BLaER1 treated with 17β-estradiol and CSF1 and Interleukin-3, amounts not matched to agents 10 nM and 100 nM (cell line): ENCODE data around the gene LSP1.
"Not testable (repeated sequence)": the region's sequence is repeated elsewhere in the genome, so short reads cannot be mapped to it uniquely, and the experiment has no call there.

Source experiments
- H3K27ac ChIP-seq, 11 experiments: shearing (Covaris generic); formaldehyde crosslinking; 2 replicates each; pipeline ENCODE4 v1.8.1; 2022
- H3K27me3 ChIP-seq, 11 experiments: shearing (Covaris generic); formaldehyde crosslinking; 2 replicates each; pipeline ENCODE4 v1.8.1; 2022
- H3K36me3 ChIP-seq, 11 experiments: shearing (Covaris generic); formaldehyde crosslinking; 2 replicates each; pipeline ENCODE4 v1.8.1; 2022
- H3K4me1 ChIP-seq, 10 experiments: shearing (Covaris generic); formaldehyde crosslinking; 2 replicates each; pipeline ENCODE4 v1.8.1; 2022
- H3K4me2 ChIP-seq, 11 experiments: shearing (Covaris generic); formaldehyde crosslinking; 2 replicates each; pipeline ENCODE4 v1.8.1; 2022
- H3K4me3 ChIP-seq, 10 experiments: shearing (Covaris generic); formaldehyde crosslinking; 2 replicates each; pipeline ENCODE4 v1.8.1; 2022
- H3K9ac ChIP-seq, 11 experiments: shearing (Covaris generic); formaldehyde crosslinking; 2 replicates each; pipeline ENCODE4 v1.8.1; 2022
- H3K9me3 ChIP-seq, 11 experiments: shearing (Covaris generic); formaldehyde crosslinking; replicated peaks in 1 of 11; 2 replicates each; pipeline ENCODE4 v1.8.1; 2022
- H4K20me1 ChIP-seq, 11 experiments: shearing (Covaris generic); formaldehyde crosslinking; 2 replicates each; pipeline ENCODE4 v1.8.1; 2022
- Cebpa-rat ChIP-seq, 11 experiments: shearing (Covaris generic); IDR thresholded peaks; 2 replicates each; pipeline ENCODE4 v1.8.1; 2022

Gene LSP1

GRCh38 chr11:1882265-1883238 lies 29.7 kb downstream of the LSP1 start:
- H3K36me3 ChIP-seq, result peaks cover 0 to 20% (median 0%) of the 10 kb centered on the region in 11 experiments; a peak in 5 of 22 replicates
- no peaks in the 10 kb centered on the region; a peak in 1 of 22 replicates for H3K27me3 ChIP-seq
- H3K9ac ChIP-seq, result peak overlapping the region; percentile 42 to 80 (median 73); a peak in 20 of 22 replicates
- no peak for TF ChIP-seq Cebpa-rat (IDR thresholded peaks at IDR 0.05)
- H3K4me1 ChIP-seq, result peaks cover 41 to 71% (median 63%) of the 10 kb centered on the region in 10 experiments
- peak overlapping the region; percentile 74 to 87 (median 82); a peak in 21 of 22 replicates for H3K27ac ChIP-seq
- no peaks in the 10 kb centered on the region for H3K9me3 ChIP-seq
- peak overlapping the region; percentile 78 to 96 (median 93) for H3K4me2 ChIP-seq
- 0 out of 22 replicates have a peak, but pooled peaks cover 0 to 3% (median 0%) of the 10 kb centered on the region in 11 experiments for H4K20me1 ChIP-seq
- H3K4me3 ChIP-seq, result peak overlapping the region in 6 of 10 experiments; percentile 12 to 45 (median 30); a peak in 10 of 20 replicates

- Histone ChIP-seq H3K4me2 (peak overlapping the region in 9 of 11 experiments; percentile 24 to 96 (median 93); a peak in 17 of 22 replicates), H4K20me1 (0 out of 22 replicates have a peak, but pooled peaks cover 0 to 3% (median 0%) of the 10 kb centered on the region in 11 experiments), H3K4me1 (peaks cover 46 to 71% (median 66%) of the 10 kb centered on the region in 10 experiments), H3K27ac (no peak overlapping the region), H3K4me3 (no peak overlapping the region), H3K36me3 (peaks cover 0 to 20% (median 0%) of the 10 kb centered on the region in 11 experiments; a peak in 5 of 22 replicates), H3K9me3 (no peaks in the 10 kb centered on the region), H3K9ac (no peak overlapping the region), H3K27me3 (no peaks in the 10 kb centered on the region; a peak in 1 of 22 replicates)
- TF ChIP-seq Cebpa-rat (IDR thresholded peaks at IDR 0.05), result no peak
Measured at GRCh38 chr11:1883346-1884302, 30.7 kb downstream of the LSP1 start.

DNA sequence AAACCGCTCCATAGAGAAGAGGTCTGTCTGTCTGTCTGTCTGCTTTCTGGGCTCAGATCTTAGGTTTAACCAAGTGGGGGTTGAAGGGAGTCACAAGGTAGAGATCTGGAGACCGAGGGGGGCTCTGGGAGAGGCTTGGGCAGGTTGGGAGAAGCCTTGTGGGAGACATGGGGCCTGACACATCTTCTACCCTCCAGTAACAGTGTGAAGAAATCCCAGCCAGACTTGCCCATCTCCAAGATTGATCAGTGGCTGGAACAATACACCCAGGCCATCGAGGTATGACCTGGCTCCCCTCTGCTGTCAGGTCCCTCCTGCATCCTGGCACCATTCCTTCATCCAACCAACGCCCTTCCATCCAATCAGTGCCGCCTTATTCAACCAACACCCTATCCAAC lies 31.4 kb downstream of the LSP1 start:
- H3K27me3 ChIP-seq, result no peaks in the 10 kb centered on the region; a peak in 1 of 22 replicates
- no peak for TF ChIP-seq Cebpa-rat (IDR thresholded peaks at IDR 0.05)
- no peaks in the 10 kb centered on the region for H3K9me3 ChIP-seq
- 0 out of 22 replicates have a peak, but pooled peaks cover 0 to 3% (median 0%) of the 10 kb centered on the region in 11 experiments for H4K20me1 ChIP-seq
- H3K4me3 ChIP-seq, result no peak overlapping the region
- peaks cover 0 to 20% (median 0%) of the 10 kb centered on the region in 11 experiments; a peak in 5 of 22 replicates for H3K36me3 ChIP-seq
- no peak overlapping the region for H3K9ac ChIP-seq
- H3K27ac ChIP-seq, result no peak overlapping the region
- H3K4me1 ChIP-seq, result peaks cover 52 to 73% (median 68%) of the 10 kb centered on the region in 10 experiments
- peak overlapping the region in 4 of 11 experiments; percentile 93 to 96 (median 94); a peak in 4 of 22 replicates for H3K4me2 ChIP-seq

GRCh38 chr11:1886551-1886950 lies 33.7 kb downstream of the LSP1 start:
- H3K9me3 ChIP-seq, H3K9ac ChIP-seq, H4K20me1 ChIP-seq, H3K4me2 ChIP-seq, H3K27me3 ChIP-seq, H3K4me3 ChIP-seq, H3K27ac ChIP-seq: not testable (repeated sequence)
- H3K4me1 ChIP-seq, result peaks cover 52 to 73% (median 68%) of the 10 kb centered on the region in 10 experiments
- peaks cover 0 to 20% (median 0%) of the 10 kb centered on the region in 11 experiments; a peak in 5 of 22 replicates for H3K36me3 ChIP-seq

- Histone ChIP-seq H3K27me3 (peaks cover 0 to 6% (median 0%) of the 10 kb centered on the region in 11 experiments; a peak in 3 of 22 replicates), H3K36me3 (peaks cover 0 to 20% (median 0%) of the 10 kb centered on the region in 11 experiments; a peak in 5 of 22 replicates), H3K4me1 (peaks cover 43 to 71% (median 65%) of the 10 kb centered on the region in 10 experiments), H3K27ac (peak overlapping the region in 7 of 11 experiments; percentile 78 to 87 (median 83); a peak in 13 of 22 replicates), H3K9me3 (no peaks in the 10 kb centered on the region), H4K20me1 (0 out of 22 replicates have a peak, but pooled peaks cover 0 to 3% (median 0%) of the 10 kb centered on the region in 11 experiments), H3K4me3 (no peak overlapping the region), H3K4me2 (peak overlapping the region; percentile 77 to 100 (median 99)), H3K9ac (peak overlapping the region in 8 of 11 experiments; percentile 2 to 81 (median 78); a peak in 11 of 22 replicates)
- no peak for TF ChIP-seq Cebpa-rat (IDR thresholded peaks at IDR 0.05)
Measured at GRCh38 chr11:1887451-1888346, 34.8 kb downstream of the LSP1 start.

DNA sequence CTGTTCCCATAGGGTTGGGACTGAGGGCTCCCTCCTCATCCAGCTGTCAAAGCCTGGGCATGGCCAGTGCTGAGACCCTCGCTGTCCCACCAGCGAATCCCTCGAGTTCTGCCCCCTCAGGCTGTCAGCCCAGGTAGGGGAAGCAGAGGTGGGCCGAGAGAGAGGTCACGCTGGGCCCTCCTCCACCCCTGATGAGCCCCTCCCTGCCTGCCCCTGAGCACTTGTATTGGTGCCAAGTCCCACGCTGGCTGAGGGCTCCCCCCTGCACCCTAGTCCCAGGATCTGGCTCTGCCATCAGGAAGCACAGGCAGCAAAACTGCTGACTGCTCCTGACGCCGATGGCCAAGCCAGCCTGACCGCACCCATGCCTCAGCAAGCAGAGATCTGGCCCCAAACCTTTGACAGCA lies 35.5 kb downstream of the LSP1 start:
- Histone ChIP-seq H3K9ac (peak overlapping the region; percentile 2 to 81 (median 79); a peak in 16 of 22 replicates), H3K36me3 (peaks cover 0 to 20% (median 0%) of the 10 kb centered on the region in 11 experiments; a peak in 5 of 22 replicates), H3K4me1 (peaks cover 40 to 65% (median 59%) of the 10 kb centered on the region in 10 experiments), H3K4me2 (peak overlapping the region; percentile 77 to 100 (median 99)), H3K27me3 (peaks cover 0 to 6% (median 0%) of the 10 kb centered on the region in 11 experiments; a peak in 3 of 22 replicates), H4K20me1 (no peaks in the 10 kb centered on the region), H3K9me3 (no peaks in the 10 kb centered on the region), H3K27ac (peak overlapping the region in 9 of 11 experiments; percentile 74 to 87 (median 83); a peak in 17 of 22 replicates), H3K4me3 (no peak overlapping the region)
- TF ChIP-seq Cebpa-rat (IDR thresholded peaks at IDR 0.05), result no peak

DNA sequence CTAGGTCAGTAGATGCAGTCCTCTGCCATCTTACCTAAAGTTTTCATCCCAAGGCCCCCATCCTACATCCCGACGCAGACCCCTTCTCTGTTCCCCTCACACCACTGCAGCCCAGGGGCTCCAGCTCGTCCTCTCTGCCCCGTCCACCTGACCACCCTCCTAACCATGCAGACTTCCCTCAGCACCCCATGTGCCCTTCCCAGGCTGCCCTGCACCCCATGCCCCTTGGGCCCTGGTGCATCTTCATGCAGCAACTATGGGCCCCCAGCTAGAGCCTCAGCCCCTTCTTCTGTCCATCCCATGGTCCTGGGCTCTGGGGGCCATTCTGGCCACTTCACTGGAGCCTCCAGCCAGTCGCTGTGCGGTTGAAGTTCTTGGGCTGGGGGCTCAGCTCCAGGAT lies 35.9 kb downstream of the LSP1 start:
- H3K4me2 ChIP-seq, result peak overlapping the region; percentile 77 to 100 (median 99)
- H3K9ac ChIP-seq, result peak overlapping the region in 10 of 11 experiments; percentile 64 to 81 (median 79); a peak in 20 of 22 replicates
- TF ChIP-seq Cebpa-rat (IDR thresholded peaks at IDR 0.05), result no peak
- H3K4me1 ChIP-seq, result peaks cover 40 to 60% (median 54%) of the 10 kb centered on the region in 10 experiments
- peak overlapping the region in 8 of 10 experiments; percentile 51 to 69 (median 58); a peak in 9 of 20 replicates for H3K4me3 ChIP-seq
- H3K27ac ChIP-seq, result peak overlapping the region in 9 of 11 experiments; percentile 74 to 87 (median 83); a peak in 18 of 22 replicates
- H4K20me1 ChIP-seq, result no peaks in the 10 kb centered on the region
- no peaks in the 10 kb centered on the region for H3K9me3 ChIP-seq
- H3K36me3 ChIP-seq, result peaks cover 0 to 20% (median 0%) of the 10 kb centered on the region in 11 experiments; a peak in 5 of 22 replicates
- peaks cover 0 to 6% (median 0%) of the 10 kb centered on the region in 11 experiments; a peak in 3 of 22 replicates for H3K27me3 ChIP-seq
